Common myeloid progenitor, CD34-positive (primary cell): ENCODE results near the gene MRTFB.

Source experiments
- CTCF ChIA-PET: fragments of 350-600 bp; sonication (Branson Sonifier 250); formaldehyde crosslinking; loops from one replicate; lab custom pipeline; 2021; ENCODE audit warnings: antibody characterized with exemption; lab: Charles Lee
- POLR2A ChIA-PET: fragments of 350-600 bp; sonication (Branson Sonifier 250); formaldehyde crosslinking; loops from one replicate; lab custom pipeline; 2021; ENCODE audit warnings: antibody characterized with exemption; lab: Charles Lee
- DNase-seq, 3 donors: peaks; one replicate each; pipeline versions ENCODE4 v3.0.0 to v3.0.0-alpha.2; 2013
- H3K27ac ChIP-seq, 2 experiments: 1 replicate in 1 of 2; 2 replicates in 1 of 2; pipeline ENCODE4 v1.7.0; 2013; ENCODE audit warnings: inconsistent platforms in 2 of 2, low read length in 2 of 2, mild to moderate bottlenecking in 2 of 2, low read depth in 1 of 2, moderate library complexity in 1 of 2; ENCODE audit not compliant: severe bottlenecking in 2 of 2, insufficient read depth in 1 of 2, poor library complexity in 1 of 2
- H3K27me3 ChIP-seq, 5 experiments: replicated peaks in 2 of 5; 1 replicate in 3 of 5; 2 replicates in 2 of 5; pipeline versions ENCODE4 v1.6.1 to v1.7.0; 2013; ENCODE audit warnings: low read length in 4 of 5, mild to moderate bottlenecking in 2 of 5, moderate library complexity in 2 of 5, inconsistent platforms in 1 of 5; ENCODE audit not compliant: insufficient read depth in 5 of 5, control insufficient read depth in 4 of 5
- H3K36me3 ChIP-seq, 4 experiments: 1 replicate in 2 of 4; 2 replicates in 2 of 4; pipeline versions ENCODE4 v1.6.1 to v1.7.0; 2013; ENCODE audit warnings: low read length in 3 of 4, control low read depth in 1 of 4, mild to moderate bottlenecking in 1 of 4; ENCODE audit not compliant: control insufficient read depth in 4 of 4, insufficient read depth in 4 of 4
- H3K4me1 ChIP-seq, 4 experiments: 1 replicate in 3 of 4; 2 replicates in 1 of 4; pipeline versions ENCODE4 v1.6.1 to v1.7.1; 2013; ENCODE audit warnings: low read length in 3 of 4, mild to moderate bottlenecking in 3 of 4, control low read depth in 1 of 4, inconsistent platforms in 1 of 4, moderate library complexity in 1 of 4; ENCODE audit not compliant: control insufficient read depth in 4 of 4, insufficient read depth in 4 of 4; ENCODE audit errors: control extremely low read depth in 1 of 4
- H3K4me3 ChIP-seq, 7 experiments: 1 replicate in 4 of 7; 2 replicates in 3 of 7; pipeline versions ENCODE4 v1.5.1 to v1.7.0; 2013; ENCODE audit warnings: mild to moderate bottlenecking in 7 of 7, low read length in 6 of 7, moderate library complexity in 6 of 7, inconsistent platforms in 2 of 7, low read depth in 2 of 7, control low read depth in 1 of 7; ENCODE audit not compliant: insufficient read depth in 4 of 7, control insufficient read depth in 1 of 7; ENCODE audit errors: extremely low read depth in 1 of 7
- H3K9me3 ChIP-seq, 5 experiments: 1 replicate in 4 of 5; 2 replicates in 1 of 5; pipeline versions ENCODE4 v1.6.1 to v1.7.1; 2013; ENCODE audit warnings: low read length in 4 of 5, mild to moderate bottlenecking in 2 of 5, inconsistent platforms in 1 of 5, low read depth in 1 of 5, moderate library complexity in 1 of 5; ENCODE audit not compliant: control insufficient read depth in 4 of 5, insufficient read depth in 2 of 5; ENCODE audit errors: control extremely low read depth in 1 of 5
- WGBS: methylation state at CpG from one replicate; pipeline ENCODE4 v1.1.5; 2013; ENCODE audit not compliant: insufficient coverage; 5-methylcytosine and 5-hydroxymethylcytosine counted together

The MRTFB gene

GRCh38 chr16:14131774-14132695 is 60.9 kb downstream of the MRTFB start:
- Histone ChIP-seq H3K4me1 (no peaks in the 10 kb centered on the region), H3K27ac (no peak overlapping the region), H3K27me3 (no peaks in the 10 kb centered on the region), H3K36me3 (peaks cover 0 to 4% (median 0%) of the 10 kb centered on the region in 4 experiments), H3K9me3 (no peaks in the 10 kb centered on the region), H3K4me3 (no peak overlapping the region)
- DNase-seq, result peak in 1 of 3 donors; percentile 8
- CTCF ChIA-PET, result no interaction called here
- WGBS, result 100% methylated on average over 2 of the region's 4 CpGs
- POLR2A ChIA-PET, result no interaction called here

- no peak for DNase-seq
- 100% methylated on average over 1 of the region's 4 CpGs for WGBS
- Histone ChIP-seq H3K4me1 (no peaks in the 10 kb centered on the region), H3K27me3 (no peaks in the 10 kb centered on the region), H3K27ac (no peak overlapping the region), H3K36me3 (peaks cover 0 to 4% (median 0%) of the 10 kb centered on the region in 4 experiments), H3K9me3 (no peaks in the 10 kb centered on the region), H3K4me3 (no peak overlapping the region)
- CTCF ChIA-PET, result no interaction called here
- POLR2A ChIA-PET, result no interaction called here
These were observed 61.6 kb downstream of the MRTFB start for GRCh38 chr16:14132696-14133048.

GRCh38 chr16:14133907-14134306 is 62.8 kb downstream of the MRTFB start:
- ChIA-PET POLR2A (no interaction called here), CTCF (no interaction called here)
- Histone ChIP-seq H3K27me3 (no peaks in the 10 kb centered on the region), H3K27ac (no peak overlapping the region), H3K4me1 (no peaks in the 10 kb centered on the region), H3K4me3 (no peak overlapping the region), H3K36me3 (no peaks in the 10 kb centered on the region), H3K9me3 (peaks cover 0 to 4% (median 0%) of the 10 kb centered on the region in 5 experiments)
- no peak for DNase-seq
- WGBS, result no CpG with 5 or more reads among the region's 1 CpG

GRCh38 chr16:14135704-14136103 is 64.6 kb downstream of the MRTFB start:
- no peak for DNase-seq
- WGBS, result 98% methylated on average over 5 of the region's 5 CpGs
- no peak overlapping the region for H3K4me3 ChIP-seq
- peaks cover 0 to 9% (median 2%) of the 10 kb centered on the region in 4 experiments for H3K36me3 ChIP-seq
- peaks cover 0 to 9% (median 4%) of the 10 kb centered on the region in 5 experiments for H3K9me3 ChIP-seq
- no peak overlapping the region for H3K27ac ChIP-seq
- CTCF ChIA-PET, result no interaction called here
- no peaks in the 10 kb centered on the region for H3K4me1 ChIP-seq
- POLR2A ChIA-PET, result interaction anchor here (0.7 kb wide), 1 partner anchor 1687 kb away, joined by 3 read pairs; no protein-coding TSS in a partner anchor
- H3K27me3 ChIP-seq, result no peaks in the 10 kb centered on the region

- H3K27me3 ChIP-seq, result no peaks in the 10 kb centered on the region
- DNase-seq, result no peak
- no peak overlapping the region for H3K4me3 ChIP-seq
- ChIA-PET CTCF (no interaction called here), POLR2A (no interaction called here)
- WGBS, result no CpG with 5 or more reads among the region's 1 CpG
- H3K27ac ChIP-seq, result no peak overlapping the region
- peaks cover 3 to 14% (median 3%) of the 10 kb centered on the region in 4 experiments for H3K36me3 ChIP-seq
- H3K4me1 ChIP-seq, result no peaks in the 10 kb centered on the region
- H3K9me3 ChIP-seq, result peaks cover 0 to 9% (median 4%) of the 10 kb centered on the region in 5 experiments
These were observed 68.8 kb downstream of the MRTFB start for GRCh38 chr16:14139872-14140271.

- Histone ChIP-seq H3K9me3 (peaks cover 0 to 9% (median 4%) of the 10 kb centered on the region in 5 experiments), H3K27me3 (no peaks in the 10 kb centered on the region), H3K27ac (no peak overlapping the region), H3K36me3 (peaks cover 3 to 14% (median 6%) of the 10 kb centered on the region in 4 experiments), H3K4me1 (no peaks in the 10 kb centered on the region), H3K4me3 (no peak overlapping the region)
- CTCF ChIA-PET, result no interaction called here
- POLR2A ChIA-PET, result no interaction called here
- no peak for DNase-seq
- 93% methylated on average over 3 of the region's 5 CpGs for WGBS
These were observed 69.8 kb downstream of the MRTFB start for GRCh38 chr16:14140923-14141322.

- Histone ChIP-seq H3K36me3 (peaks cover 0 to 6% (median 4%) of the 10 kb centered on the region in 4 experiments), H3K4me1 (no peaks in the 10 kb centered on the region), H3K9me3 (no peaks in the 10 kb centered on the region), H3K27ac (no peak overlapping the region), H3K4me3 (no peak overlapping the region), H3K27me3 (no peaks in the 10 kb centered on the region)
- CTCF ChIA-PET, result no interaction called here
- POLR2A ChIA-PET, result no interaction called here
- DNase-seq, result no peak
These were observed 75.3 kb downstream of the MRTFB start for GRCh38 chr16:14146445-14146844.
